Measurements from ENCODE around the gene ATF6B. TPM values are rescaled to one million over a fixed set of nuclear protein-coding genes. Genes with fewer than 3 reads are reported as not detected.

ATF6B gene
- total RNA-seq, 2 donors from 2014 or later: 54.5 to 60.3 TPM

DNA sequence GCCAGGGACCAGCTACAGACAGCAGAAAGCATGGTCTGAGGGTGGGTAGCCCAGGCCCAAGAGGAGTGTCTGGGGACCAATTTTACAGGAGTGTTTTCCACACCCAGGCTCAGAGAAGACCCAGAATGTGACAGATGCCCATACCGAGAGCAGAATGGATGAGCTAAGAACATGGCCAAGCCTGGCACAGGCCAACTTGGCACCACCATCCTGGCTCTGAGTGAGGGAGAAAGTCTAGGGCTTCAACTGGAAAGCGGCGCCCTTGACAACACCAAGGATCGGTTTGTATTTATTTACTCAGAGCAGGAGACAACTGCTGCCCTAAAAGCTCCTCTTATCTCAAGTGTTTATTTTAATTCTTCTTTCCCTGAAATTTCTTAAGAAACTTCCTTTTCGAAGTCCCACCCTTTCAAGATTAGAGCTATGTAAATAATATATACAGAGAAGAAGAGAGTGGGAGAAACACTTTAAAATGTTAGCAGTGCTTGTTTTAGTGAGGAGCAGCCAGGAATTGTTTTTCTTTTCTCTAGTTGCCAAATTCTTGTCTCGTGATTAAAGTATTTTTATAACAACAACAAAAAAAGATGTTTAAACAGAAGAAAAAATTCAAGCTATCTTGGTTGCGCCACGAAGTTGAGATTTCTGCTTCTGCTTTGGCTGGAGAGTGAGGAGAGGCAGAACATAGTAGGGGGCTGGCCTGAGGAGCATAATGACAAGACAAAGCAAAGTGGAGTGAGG lies 35.1 kb downstream of the ATF6B start:
- H3K9ac ChIP-seq (ENCODE audit: extremely low read depth, low read length, poor library complexity, severe bottlenecking): no peak overlapping the region
- no peak overlapping the region for H3K27ac ChIP-seq (ENCODE audit: low read depth, low read length)
- 72 to 91% methylated on average over 5 to 8 of the region's 8 CpGs for WGBS, 2 experiments (ENCODE audit: insufficient coverage in 1 of 2, insufficient read length in 1 of 2)
- no peak for DNase-seq
- peaks cover 63% of the 10 kb centered on the region for H3K27me3 ChIP-seq (ENCODE audit: control insufficient read depth, insufficient read depth, low read length, poor library complexity, severe bottlenecking)
- Mint-ChIP-seq H3K27ac (peak overlapping the region; percentile 31), H3K36me3 (ENCODE audit: low read depth) (no peaks in the 10 kb centered on the region), H3K9me3 (no peaks in the 10 kb centered on the region), H3K4me3 (no peak overlapping the region), H3K27me3 (ENCODE audit: insufficient read depth) (peaks cover 63% of the 10 kb centered on the region), H3K4me1 (peaks cover 14% of the 10 kb centered on the region)
- H3K4me3 ChIP-seq (ENCODE audit: low read length): no peak overlapping the region
- H3K36me3 ChIP-seq (ENCODE audit: control insufficient read depth, insufficient read depth, low read length): no peaks in the 10 kb centered on the region
- TF ChIP-seq, protein P1, sequence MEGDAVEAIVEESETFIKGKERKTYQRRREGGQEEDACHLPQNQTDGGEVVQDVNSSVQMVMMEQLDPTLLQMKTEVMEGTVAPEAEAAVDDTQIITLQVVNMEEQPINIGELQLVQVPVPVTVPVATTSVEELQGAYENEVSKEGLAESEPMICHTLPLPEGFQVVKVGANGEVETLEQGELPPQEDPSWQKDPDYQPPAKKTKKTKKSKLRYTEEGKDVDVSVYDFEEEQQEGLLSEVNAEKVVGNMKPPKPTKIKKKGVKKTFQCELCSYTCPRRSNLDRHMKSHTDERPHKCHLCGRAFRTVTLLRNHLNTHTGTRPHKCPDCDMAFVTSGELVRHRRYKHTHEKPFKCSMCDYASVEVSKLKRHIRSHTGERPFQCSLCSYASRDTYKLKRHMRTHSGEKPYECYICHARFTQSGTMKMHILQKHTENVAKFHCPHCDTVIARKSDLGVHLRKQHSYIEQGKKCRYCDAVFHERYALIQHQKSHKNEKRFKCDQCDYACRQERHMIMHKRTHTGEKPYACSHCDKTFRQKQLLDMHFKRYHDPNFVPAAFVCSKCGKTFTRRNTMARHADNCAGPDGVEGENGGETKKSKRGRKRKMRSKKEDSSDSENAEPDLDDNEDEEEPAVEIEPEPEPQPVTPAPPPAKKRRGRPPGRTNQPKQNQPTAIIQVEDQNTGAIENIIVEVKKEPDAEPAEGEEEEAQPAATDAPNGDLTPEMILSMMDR (conservative IDR thresholded peaks at IDR 0.05): no peak
- H3K9me3 ChIP-seq (ENCODE audit: control insufficient read depth, low read length): no peaks in the 10 kb centered on the region
- peaks cover 7% of the 10 kb centered on the region for H3K4me1 ChIP-seq (ENCODE audit: control insufficient read depth, insufficient read depth, low read length)

DNA sequence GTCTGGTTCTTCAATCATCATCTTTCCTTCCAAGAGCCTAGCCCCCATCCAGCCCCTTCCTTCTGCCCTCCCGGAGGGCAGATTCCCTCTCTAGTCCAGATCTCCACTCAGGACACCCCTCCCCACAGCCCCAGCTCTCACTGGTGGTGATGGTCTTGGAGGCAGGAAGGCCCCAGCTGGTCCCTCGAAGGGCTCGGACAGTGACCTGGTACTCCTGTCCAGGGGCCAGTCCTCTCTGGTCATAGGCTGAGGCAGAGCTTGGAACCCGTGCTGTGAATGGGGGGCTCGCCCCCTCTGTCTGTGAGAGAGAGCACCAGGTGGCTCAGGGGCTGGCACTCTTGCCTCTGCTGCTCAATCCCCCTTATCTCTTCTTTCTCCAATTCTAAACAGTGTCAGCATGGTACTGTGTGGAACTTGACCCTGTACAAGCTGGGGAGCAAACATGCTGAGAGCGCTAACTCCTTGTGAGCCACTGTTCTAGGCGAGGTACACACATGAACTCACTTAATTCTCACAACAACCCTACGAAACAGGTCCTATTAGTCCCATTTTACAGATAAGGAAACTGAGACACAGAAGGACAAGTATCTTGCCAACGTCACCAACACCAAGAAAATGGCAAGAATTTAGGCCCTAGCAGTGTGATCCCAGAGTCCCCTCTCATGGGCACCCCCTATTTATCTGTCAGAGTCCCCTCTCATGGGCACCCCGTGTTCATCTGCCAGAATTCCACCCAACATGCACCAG lies 38.8 kb downstream of the ATF6B start:
- no peak overlapping the region for H3K9ac ChIP-seq (ENCODE audit: extremely low read depth, low read length, poor library complexity, severe bottlenecking)
- H3K4me1 ChIP-seq (ENCODE audit: control insufficient read depth, insufficient read depth, low read length): peaks cover 7% of the 10 kb centered on the region
- no peak overlapping the region for H3K27ac Mint-ChIP-seq
- H3K27me3 ChIP-seq (ENCODE audit: control insufficient read depth, insufficient read depth, low read length, poor library complexity, severe bottlenecking): peaks cover 38% of the 10 kb centered on the region
- peaks cover 14% of the 10 kb centered on the region for H3K4me1 Mint-ChIP-seq
- no peak overlapping the region for H3K27ac ChIP-seq (ENCODE audit: low read depth, low read length)
- 86 to 91% methylated on average over 7 to 10 of the region's 10 CpGs for WGBS, 2 experiments (ENCODE audit: insufficient coverage in 1 of 2, insufficient read length in 1 of 2)
- TF ChIP-seq, protein P1 (conservative IDR thresholded peaks at IDR 0.05): no peak
- H3K27me3 Mint-ChIP-seq (ENCODE audit: insufficient read depth): peaks cover 52% of the 10 kb centered on the region
- no peaks in the 10 kb centered on the region for H3K9me3 Mint-ChIP-seq
- H3K36me3 ChIP-seq (ENCODE audit: control insufficient read depth, insufficient read depth, low read length): no peaks in the 10 kb centered on the region
- no peaks in the 10 kb centered on the region for H3K36me3 Mint-ChIP-seq (ENCODE audit: low read depth)
- H3K4me3 Mint-ChIP-seq: no peak overlapping the region
- no peaks in the 10 kb centered on the region for H3K9me3 ChIP-seq (ENCODE audit: control insufficient read depth, low read length)
- no peak overlapping the region for H3K4me3 ChIP-seq (ENCODE audit: low read length)
- no peak for DNase-seq

DNA sequence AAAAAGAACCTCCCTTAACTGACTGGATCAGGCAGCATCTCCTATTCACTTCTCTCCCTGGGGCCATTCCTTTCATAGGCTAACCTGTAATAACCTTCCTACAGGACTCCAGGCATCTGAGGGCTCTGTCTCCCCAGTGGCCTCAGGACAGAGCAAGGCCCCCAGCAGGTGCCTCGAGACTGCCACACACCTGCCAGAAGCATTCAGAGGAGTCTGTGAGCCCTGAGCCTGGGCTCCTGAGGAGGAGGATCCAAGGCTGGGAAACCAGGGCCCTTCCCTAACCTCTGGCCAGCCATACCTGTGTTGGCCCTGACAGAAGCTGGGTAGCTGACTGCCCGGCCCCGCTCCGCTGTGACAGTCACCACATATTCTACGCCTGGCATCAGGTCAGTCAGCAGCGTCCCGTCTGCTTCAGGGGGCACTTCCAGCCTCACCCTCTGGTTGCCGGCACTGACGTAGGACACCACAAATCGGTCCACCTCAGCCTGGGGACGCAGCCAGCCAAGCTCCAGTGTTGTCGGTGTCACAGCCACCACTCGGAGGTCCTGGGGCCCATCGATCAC lies 39.5 kb downstream of the ATF6B start:
- H3K36me3 Mint-ChIP-seq (ENCODE audit: low read depth): no peaks in the 10 kb centered on the region
- H3K9me3 Mint-ChIP-seq: no peaks in the 10 kb centered on the region
- no peak overlapping the region for H3K27ac Mint-ChIP-seq
- peaks cover 14% of the 10 kb centered on the region for H3K4me1 Mint-ChIP-seq
- H3K27me3 ChIP-seq (ENCODE audit: control insufficient read depth, insufficient read depth, low read length, poor library complexity, severe bottlenecking): peaks cover 36% of the 10 kb centered on the region
- H3K9me3 ChIP-seq (ENCODE audit: control insufficient read depth, low read length): no peaks in the 10 kb centered on the region
- TF ChIP-seq, protein P1 (conservative IDR thresholded peaks at IDR 0.05): no peak
- no peak overlapping the region for H3K4me3 ChIP-seq (ENCODE audit: low read length)
- peak overlapping the region; percentile 31 for H3K4me3 Mint-ChIP-seq
- 87 to 92% methylated on average over 12 to 14 of the region's 14 CpGs for WGBS, 2 experiments (ENCODE audit: insufficient coverage in 1 of 2, insufficient read length in 1 of 2)
- peaks cover 7% of the 10 kb centered on the region for H3K4me1 ChIP-seq (ENCODE audit: control insufficient read depth, insufficient read depth, low read length)
- no peak overlapping the region for H3K9ac ChIP-seq (ENCODE audit: extremely low read depth, low read length, poor library complexity, severe bottlenecking)
- no peaks in the 10 kb centered on the region for H3K36me3 ChIP-seq (ENCODE audit: control insufficient read depth, insufficient read depth, low read length)
- no peak overlapping the region for H3K27ac ChIP-seq (ENCODE audit: low read depth, low read length)
- H3K27me3 Mint-ChIP-seq (ENCODE audit: insufficient read depth): peaks cover 56% of the 10 kb centered on the region
- no peak for DNase-seq
